Measurements from ENCODE around the gene PLPPR5.

Gene PLPPR5

GRCh38 chr1:99005537-99005942 is 879 bp upstream of the PLPPR5 start:
- no peak overlapping the region for H3K27ac ChIP-seq (ENCODE audit: extremely low read depth, low read depth, low read length)
- H3K9me3 ChIP-seq (ENCODE audit: control insufficient read depth, insufficient read depth, low read depth, low read length) = no peaks in the 10 kb centered on the region
- POLR2A ChIA-PET = no interaction called here
- no peak overlapping the region for H3K4me3 ChIP-seq (ENCODE audit: low read depth, low read length)
- no peaks in the 10 kb centered on the region for H3K36me3 ChIP-seq (ENCODE audit: control insufficient read depth in 2 of 2, insufficient read depth in 1 of 2, low read length in 2 of 2)
- no peaks in the 10 kb centered on the region for H3K4me1 ChIP-seq (ENCODE audit: control insufficient read depth, insufficient read depth, low read length)
- TF ChIP-seq SP2 (tag by site-specific recombination; IDR thresholded peaks at IDR 0.05) = no peak
- TF ChIP-seq ZNF701 (tag by site-specific recombination; IDR thresholded peaks at IDR 0.05) = no peak
- no peak for TF ChIP-seq ZSCAN30 (tag by site-specific recombination; IDR thresholded peaks at IDR 0.05)
- TF ChIP-seq ZNF366 (tag by site-specific recombination; conservative IDR thresholded peaks at IDR 0.05) = no peak
- no peak for TF ChIP-seq ZNF423 (tag by site-specific recombination; IDR thresholded peaks at IDR 0.05)
- TF ChIP-seq ZNF433 (tag by site-specific recombination; IDR thresholded peaks at IDR 0.05; ENCODE audit: low read depth) = no peak
- CTCF ChIA-PET = no interaction called here

GRCh38 chr1:99004254-99004860 is 304 bp downstream of the PLPPR5 start:
- Histone ChIP-seq H3K4me3 (ENCODE audit: low read depth, low read length) (peak overlapping the region; percentile 34), H3K36me3 (ENCODE audit: control insufficient read depth in 2 of 2, insufficient read depth in 1 of 2, low read length in 2 of 2) (no peaks in the 10 kb centered on the region), H3K4me1 (ENCODE audit: control insufficient read depth, insufficient read depth, low read length) (no peaks in the 10 kb centered on the region), H3K27ac (ENCODE audit: extremely low read depth, low read depth, low read length) (no peak overlapping the region), H3K9me3 (ENCODE audit: control insufficient read depth, insufficient read depth, low read depth, low read length) (no peaks in the 10 kb centered on the region)
- TF ChIP-seq, protein P1, sequence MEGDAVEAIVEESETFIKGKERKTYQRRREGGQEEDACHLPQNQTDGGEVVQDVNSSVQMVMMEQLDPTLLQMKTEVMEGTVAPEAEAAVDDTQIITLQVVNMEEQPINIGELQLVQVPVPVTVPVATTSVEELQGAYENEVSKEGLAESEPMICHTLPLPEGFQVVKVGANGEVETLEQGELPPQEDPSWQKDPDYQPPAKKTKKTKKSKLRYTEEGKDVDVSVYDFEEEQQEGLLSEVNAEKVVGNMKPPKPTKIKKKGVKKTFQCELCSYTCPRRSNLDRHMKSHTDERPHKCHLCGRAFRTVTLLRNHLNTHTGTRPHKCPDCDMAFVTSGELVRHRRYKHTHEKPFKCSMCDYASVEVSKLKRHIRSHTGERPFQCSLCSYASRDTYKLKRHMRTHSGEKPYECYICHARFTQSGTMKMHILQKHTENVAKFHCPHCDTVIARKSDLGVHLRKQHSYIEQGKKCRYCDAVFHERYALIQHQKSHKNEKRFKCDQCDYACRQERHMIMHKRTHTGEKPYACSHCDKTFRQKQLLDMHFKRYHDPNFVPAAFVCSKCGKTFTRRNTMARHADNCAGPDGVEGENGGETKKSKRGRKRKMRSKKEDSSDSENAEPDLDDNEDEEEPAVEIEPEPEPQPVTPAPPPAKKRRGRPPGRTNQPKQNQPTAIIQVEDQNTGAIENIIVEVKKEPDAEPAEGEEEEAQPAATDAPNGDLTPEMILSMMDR (tag by site-specific recombination; IDR thresholded peaks at IDR 0.05) = no peak
- TF ChIP-seq, protein P2, sequence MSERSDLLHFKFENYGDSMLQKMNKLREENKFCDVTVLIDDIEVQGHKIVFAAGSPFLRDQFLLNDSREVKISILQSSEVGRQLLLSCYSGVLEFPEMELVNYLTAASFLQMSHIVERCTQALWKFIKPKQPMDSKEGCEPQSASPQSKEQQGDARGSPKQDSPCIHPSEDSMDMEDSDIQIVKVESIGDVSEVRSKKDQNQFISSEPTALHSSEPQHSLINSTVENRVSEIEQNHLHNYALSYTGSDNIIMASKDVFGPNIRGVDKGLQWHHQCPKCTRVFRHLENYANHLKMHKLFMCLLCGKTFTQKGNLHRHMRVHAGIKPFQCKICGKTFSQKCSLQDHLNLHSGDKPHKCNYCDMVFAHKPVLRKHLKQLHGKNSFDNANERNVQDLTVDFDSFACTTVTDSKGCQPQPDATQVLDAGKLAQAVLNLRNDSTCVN (tag by site-specific recombination; optimal IDR thresholded peaks at IDR 0.05) = peak; percentile 16
- ChIA-PET CTCF (interaction anchor here (0.6 to 0.7 kb wide), 2 partner anchors 24 to 163 kb away, joined by 3 to 4 read pairs; no protein-coding TSS in a partner anchor), POLR2A (no interaction called here)

DNA sequence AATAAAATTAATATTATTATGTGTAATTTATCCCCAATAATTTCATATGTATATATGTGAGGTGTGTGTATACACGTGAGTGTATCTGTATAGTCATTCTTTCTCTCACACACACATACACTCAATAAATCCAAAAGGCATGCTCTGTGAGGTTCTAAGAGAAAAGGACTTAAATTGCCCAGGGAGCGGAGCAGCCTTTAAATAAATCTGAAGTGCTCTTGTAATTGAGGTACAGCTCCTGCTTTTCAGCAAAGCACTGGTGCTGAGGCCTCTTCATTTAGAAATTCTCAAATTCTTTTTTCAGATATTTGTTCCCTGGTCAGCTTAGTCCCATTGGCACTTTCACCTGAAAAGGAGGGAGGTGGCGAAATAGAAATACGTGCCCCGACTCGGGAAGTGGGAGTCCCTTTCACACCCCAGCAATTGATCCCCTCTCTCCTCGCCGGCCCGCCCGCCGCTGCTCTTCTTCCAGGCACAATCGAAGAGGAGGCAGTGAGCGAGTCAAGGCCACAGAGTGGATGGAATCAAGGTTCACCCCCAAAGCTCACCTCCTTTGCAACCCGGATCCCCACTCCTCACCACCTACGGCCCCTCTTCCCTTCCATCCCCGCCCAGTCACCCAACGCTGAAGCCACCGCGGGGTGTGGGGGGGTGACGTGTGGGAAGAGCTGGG is 944 bp downstream of the PLPPR5 start:
- H3K4me3 ChIP-seq (ENCODE audit: low read depth, low read length) = no peak overlapping the region
- CTCF ChIA-PET = interaction anchor here (0.6 kb wide), 1 partner anchor 25 kb away, joined by 4 read pairs; no protein-coding TSS in a partner anchor
- POLR2A ChIA-PET = no interaction called here
- no peak for TF ChIP-seq ZNF248 (tag by site-specific recombination; IDR thresholded peaks at IDR 0.05)
- no peak for TF ChIP-seq ZNF423 (tag by site-specific recombination; IDR thresholded peaks at IDR 0.05)
- no peak for TF ChIP-seq ZNF391 (tag by site-specific recombination; IDR thresholded peaks at IDR 0.05; ENCODE audit: borderline replicate concordance, low read depth)
- TF ChIP-seq ZNF664 (tag by site-specific recombination; IDR thresholded peaks at IDR 0.05) = no peak
- no peak for TF ChIP-seq ZNF830 (tag by site-specific recombination; IDR thresholded peaks at IDR 0.05; ENCODE audit: low read depth)
- TF ChIP-seq, protein P3, sequence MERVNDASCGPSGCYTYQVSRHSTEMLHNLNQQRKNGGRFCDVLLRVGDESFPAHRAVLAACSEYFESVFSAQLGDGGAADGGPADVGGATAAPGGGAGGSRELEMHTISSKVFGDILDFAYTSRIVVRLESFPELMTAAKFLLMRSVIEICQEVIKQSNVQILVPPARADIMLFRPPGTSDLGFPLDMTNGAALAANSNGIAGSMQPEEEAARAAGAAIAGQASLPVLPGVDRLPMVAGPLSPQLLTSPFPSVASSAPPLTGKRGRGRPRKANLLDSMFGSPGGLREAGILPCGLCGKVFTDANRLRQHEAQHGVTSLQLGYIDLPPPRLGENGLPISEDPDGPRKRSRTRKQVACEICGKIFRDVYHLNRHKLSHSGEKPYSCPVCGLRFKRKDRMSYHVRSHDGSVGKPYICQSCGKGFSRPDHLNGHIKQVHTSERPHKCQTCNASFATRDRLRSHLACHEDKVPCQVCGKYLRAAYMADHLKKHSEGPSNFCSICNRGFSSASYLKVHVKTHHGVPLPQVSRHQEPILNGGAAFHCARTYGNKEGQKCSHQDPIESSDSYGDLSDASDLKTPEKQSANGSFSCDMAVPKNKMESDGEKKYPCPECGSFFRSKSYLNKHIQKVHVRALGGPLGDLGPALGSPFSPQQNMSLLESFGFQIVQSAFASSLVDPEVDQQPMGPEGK (tag by site-specific recombination; IDR thresholded peaks at IDR 0.05) = no peak
- TF ChIP-seq ZNF658 (tag by site-specific recombination; IDR thresholded peaks at IDR 0.05) = no peak
- TF ChIP-seq ZNF514 (tag by site-specific recombination; IDR thresholded peaks at IDR 0.05) = no peak
- no peak for TF ChIP-seq ZNF530 (tag by site-specific recombination; IDR thresholded peaks at IDR 0.05; ENCODE audit: low read depth)
- TF ChIP-seq ZBTB6 (tag by site-specific recombination; IDR thresholded peaks at IDR 0.05) = no peak
- TF ChIP-seq ZNF548 (tag by site-specific recombination; IDR thresholded peaks at IDR 0.05) = no peak
- no peak for TF ChIP-seq ZNF654 (tag by site-specific recombination; IDR thresholded peaks at IDR 0.05; ENCODE audit: low read depth)
- TF ChIP-seq ZNF660 (tag by site-specific recombination; IDR thresholded peaks at IDR 0.05) = no peak
- TF ChIP-seq ZNF211 (tag by site-specific recombination; IDR thresholded peaks at IDR 0.05; ENCODE audit: low read depth) = no peak
- TF ChIP-seq KLF8 (tag by site-specific recombination; IDR thresholded peaks at IDR 0.05) = no peak
- no peak for TF ChIP-seq ZNF354C (tag by site-specific recombination; IDR thresholded peaks at IDR 0.05; ENCODE audit: borderline replicate concordance, low read depth)
- TF ChIP-seq ZNF747 (tag by site-specific recombination; IDR thresholded peaks at IDR 0.05) = no peak
- TF ChIP-seq BCL11B (tag by site-specific recombination; IDR thresholded peaks at IDR 0.05; ENCODE audit: low read depth) = no peak

More for the DNA sequence above, 944 bp downstream of the PLPPR5 start:
- Histone ChIP-seq H3K27ac (ENCODE audit: extremely low read depth, low read depth, low read length) (no peak overlapping the region), H3K9me3 (ENCODE audit: control insufficient read depth, insufficient read depth, low read depth, low read length) (no peaks in the 10 kb centered on the region), H3K4me1 (ENCODE audit: control insufficient read depth, insufficient read depth, low read length) (no peaks in the 10 kb centered on the region), H3K36me3 (ENCODE audit: control insufficient read depth in 2 of 2, insufficient read depth in 1 of 2, low read length in 2 of 2) (no peaks in the 10 kb centered on the region)

All from HEK293 (cell line).